K562 (cell line): ENCODE measurements around the gene PTGIS. TPM values are rescaled to one million over a fixed set of nuclear protein-coding genes. Genes with fewer than 3 reads are reported as not detected.

ENCODE experiments used
- ATAC-seq: fragments of 200-7000 bp; cut with Tn5 transposase; 3 replicates; pipeline ENCODE4 v1.9.1; 2020; ENCODE audit warnings: moderate library complexity
- BruUV-seq: library from RNA; stranded (reverse); fragments of 400-500 nt; replicated peaks from 2 replicates; lab custom pipeline; 2021; lab: Mats Ljungman, UMichigan
- CTCF ChIA-PET: fragments of 300-600 bp; formaldehyde crosslinking; extraction: SDS; loops from one replicate; lab custom pipeline; 2021; ENCODE audit warnings: low intra/inter-chr PET ratio; lab: Yijun Ruan, JAX
- POLR2A ChIA-PET: fragments of 300-600, 350-650 bp; sonication (Branson Sonifier 250); formaldehyde crosslinking; extraction: SDS; loops from one replicate; lab custom pipeline; 2021; ENCODE audit warnings: antibody characterized with exemption, inconsistent platforms; lab: Yijun Ruan, JAX
- DNase-seq, 4 experiments: peaks; one replicate each; pipeline versions ENCODE4 v3.0.0 to v3.0.0-alpha.2; 2011 to 2018; ENCODE audit warnings: low spot score in 3 of 4, mixed read lengths in 3 of 4; ENCODE audit errors: extremely low read depth in 1 of 4
- FAIRE-seq: peaks from 2 replicates; lab custom pipeline; 2011; peaks lifted over from hg19 to GRCh38; lab: Jason Lieb, UNC
- H2AFZ ChIP-seq: 2 replicates; pipeline ENCODE4 v1.6.0; 2011; ENCODE audit warnings: low read depth, low read length, control low read depth, inconsistent platforms
- H3K27ac ChIP-seq: fragments of 200-600 bp; 3 replicates; pipeline ENCODE4 v1.8.0; 2011; ENCODE audit warnings: low read depth, mild to moderate bottlenecking, control low read depth, inconsistent platforms, low read length, moderate library complexity, mixed read lengths; ENCODE audit errors: extremely low read depth
- H3K27me3 ChIP-seq, 2 experiments: fragments of 300-600 bp in 1 of 2; 2 replicates in 1 of 2; 3 replicates in 1 of 2; pipeline versions ENCODE4 v1.6.0 to v1.8.0; 2011; ENCODE audit warnings: inconsistent platforms in 2 of 2, low read length in 2 of 2, mild to moderate bottlenecking in 1 of 2, mixed read lengths in 1 of 2, moderate library complexity in 1 of 2; ENCODE audit not compliant: control insufficient read depth in 2 of 2, insufficient read depth in 2 of 2
- H3K36me3 ChIP-seq: fragments of 300-600 bp; 3 replicates; pipeline ENCODE4 v1.8.0; 2011; ENCODE audit warnings: mild to moderate bottlenecking, low read length, inconsistent platforms; ENCODE audit not compliant: control insufficient read depth, insufficient read depth
- H3K4me1 ChIP-seq, 2 experiments: fragments of 200-600 bp in 1 of 2; replicated peaks in 1 of 2; 2 replicates in 1 of 2; 3 replicates in 1 of 2; pipeline versions ENCODE4 v1.5.1 to v1.8.0; 2011; ENCODE audit warnings: inconsistent platforms in 2 of 2, low read length in 2 of 2, mild to moderate bottlenecking in 1 of 2, mixed read lengths in 1 of 2, moderate library complexity in 1 of 2; ENCODE audit not compliant: control insufficient read depth in 2 of 2, insufficient read depth in 2 of 2
- H3K4me2 ChIP-seq: 2 replicates; pipeline ENCODE4 v1.6.1; 2011; ENCODE audit warnings: low read length, control low read depth, inconsistent platforms, mixed read lengths; ENCODE audit not compliant: insufficient read depth
- H3K4me3 ChIP-seq: fragments of 200-600 bp; sonication (generic), shearing (Covaris generic); 2 replicates; pipeline ENCODE4 v1.5.1; 2016; ENCODE audit warnings: control low read depth, inconsistent platforms
- H3K79me2 ChIP-seq: fragments of 200-600 bp; 3 replicates; pipeline ENCODE4 v1.8.0; 2011; ENCODE audit warnings: low read length, inconsistent platforms; ENCODE audit not compliant: control insufficient read depth, insufficient read depth
- H3K9ac ChIP-seq, 2 experiments: 2 replicates each; pipeline versions ENCODE4 v1.6.0 to v1.6.1; 2011; ENCODE audit warnings: low read depth in 2 of 2, low read length in 2 of 2, control low read depth in 1 of 2, inconsistent platforms in 1 of 2, mild to moderate bottlenecking in 1 of 2, mixed read lengths in 1 of 2; ENCODE audit not compliant: insufficient read depth in 1 of 2
- H3K9me1 ChIP-seq: one replicate; pipeline ENCODE4 v1.6.0; 2011; ENCODE audit warnings: inconsistent platforms, mild to moderate bottlenecking, low read length, moderate library complexity; ENCODE audit not compliant: control insufficient read depth, insufficient read depth
- H3K9me3 ChIP-seq: replicated peaks from 2 replicates; pipeline ENCODE4 v1.5.1; 2011; ENCODE audit warnings: low read depth, low read length, inconsistent platforms; ENCODE audit not compliant: control insufficient read depth, insufficient read depth
- H4K20me1 ChIP-seq: replicated peaks from 2 replicates; pipeline ENCODE4 v1.6.1; 2011; ENCODE audit warnings: low read length, inconsistent platforms, mixed read lengths; ENCODE audit not compliant: control insufficient read depth, insufficient read depth
- ETV1 ChIP-seq: fragments of 450-650 bp; conservative IDR thresholded peaks from 2 replicates; pipeline ENCODE4 v1.6.1; 2016; ENCODE audit warnings: missing genetic modification characterization, control low read depth, low read depth, missing compliant biosample characterization
- MXI1 ChIP-seq: IDR thresholded peaks from 2 replicates; pipeline ENCODE4 v1.6.1; 2011; ENCODE audit warnings: low read depth, mild to moderate bottlenecking, improper control_type of control experiment, low read length
- NFYB ChIP-seq: IDR thresholded peaks from 2 replicates; pipeline ENCODE4 v1.6.1; 2011; ENCODE audit warnings: mild to moderate bottlenecking, moderate library complexity; ENCODE audit not compliant: insufficient read length; ENCODE audit errors: extremely low read depth
- SAFB ChIP-seq: fragments of 200-400 bp; formaldehyde crosslinking; IDR thresholded peaks from 2 replicates; pipeline ENCODE4 v1.6.1; 2017; ENCODE audit warnings: low read depth, low read length, borderline replicate concordance
- SOX6 ChIP-seq: fragments of 450-650 bp; IDR thresholded peaks from 2 replicates; pipeline ENCODE4 v1.6.1; 2014; ENCODE audit warnings: mild to moderate bottlenecking
- ZNF766 ChIP-seq: fragments of 200-800 bp; sonication (Bioruptor generic); conservative IDR thresholded peaks from 2 replicates; pipeline ENCODE4 v1.6.1; 2016; ENCODE audit warnings: missing genetic modification characterization, missing compliant biosample characterization
- WGBS: fragments of 100-300 bp; shearing (Covaris generic); methylation state at CpG from one replicate; pipeline ENCODE4 v1.1.6; 2016; ENCODE audit warnings: low coverage, mixed read lengths; ENCODE audit not compliant: insufficient coverage; ENCODE audit errors: missing lambda C conversion rate; 5-methylcytosine and 5-hydroxymethylcytosine counted together
- in situ Hi-C: fragments of 300-500 bp; cut with MboI; formaldehyde crosslinking; loops from 4 replicates; pipeline ENCODE4 v1.15.0; 2018; ENCODE audit warnings: inconsistent platforms, mixed read lengths
- intact Hi-C: fragments of 100-400 bp; cut with micrococcal nuclease; formaldehyde crosslinking; loops from 2 replicates; pipeline ENCODE4 v1.14.2; 2022
- polyA plus RNA-seq, 8 experiments: library from polyadenylated mRNA; depleted of rRNA in 4 of 8; stranded (reverse) in 5 of 8; unstranded in 3 of 8; fragments of >200 nt; fragmentation: Nextera tagmentation in 2 of 8; fragmentation: Illumina TruSeq in 1 of 8; extraction: Ambion mirVana in 2 of 8; extraction: Trizol in 1 of 8; gene quantifications; 2 replicates each; pipeline versions ENCODE4 v1.2.1 to v1.2.3, GENCODE V29; 2011 to 2014; ENCODE audit warnings: inconsistent platforms in 1 of 8, missing spikeins in 1 of 8
- total RNA-seq, 7 experiments: library from RNA; depleted of rRNA in 6 of 7; stranded (reverse); fragments of >200 nt in 6 of 7; fragmentation: Illumina TruSeq in 2 of 7; extraction: Trizol in 2 of 7; gene quantifications; 2 replicates each; pipeline versions ENCODE4 v1.2.1 to v1.2.3, GENCODE V29; 2011 to 2021; ENCODE audit warnings: low replicate concordance in 1 of 7
- TF ChIP-seq, protein P1 (sequence below): fragments of 250-450 bp; sonication (Bioruptor Pico); IDR thresholded peaks from 2 replicates; pipeline ENCODE4 v1.4.0; 2020; ENCODE audit warnings: mild to moderate bottlenecking, moderate library complexity
- TF ChIP-seq, protein P2 (sequence below): sonication (generic); formaldehyde crosslinking; IDR thresholded peaks from 2 replicates; pipeline ENCODE4 v1.8.1; 2023; ENCODE audit warnings: mild to moderate bottlenecking, missing genetic modification reagents

The PTGIS gene
- total and polyA plus RNA-seq, 9 of the 15 experiments (the other 6 are each of a cell fraction or from before 2014, with no cell fraction given): not detected

DNA sequence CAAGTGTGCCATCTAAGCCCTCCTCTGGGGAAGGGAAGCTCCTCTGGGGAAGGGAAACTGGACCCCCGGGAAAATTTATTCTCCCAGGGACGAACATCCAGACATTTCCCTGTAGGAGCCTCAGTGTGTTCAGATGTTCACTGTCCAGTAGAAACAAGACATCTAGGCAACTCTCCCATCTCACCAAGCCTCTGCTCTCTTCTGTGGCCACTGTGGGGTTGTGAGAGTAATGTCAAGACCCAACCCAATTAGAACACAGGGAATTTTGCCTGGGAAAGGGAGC lies 3.6 kb upstream of the PTGIS start (continued):
- TF ChIP-seq, protein P1, sequence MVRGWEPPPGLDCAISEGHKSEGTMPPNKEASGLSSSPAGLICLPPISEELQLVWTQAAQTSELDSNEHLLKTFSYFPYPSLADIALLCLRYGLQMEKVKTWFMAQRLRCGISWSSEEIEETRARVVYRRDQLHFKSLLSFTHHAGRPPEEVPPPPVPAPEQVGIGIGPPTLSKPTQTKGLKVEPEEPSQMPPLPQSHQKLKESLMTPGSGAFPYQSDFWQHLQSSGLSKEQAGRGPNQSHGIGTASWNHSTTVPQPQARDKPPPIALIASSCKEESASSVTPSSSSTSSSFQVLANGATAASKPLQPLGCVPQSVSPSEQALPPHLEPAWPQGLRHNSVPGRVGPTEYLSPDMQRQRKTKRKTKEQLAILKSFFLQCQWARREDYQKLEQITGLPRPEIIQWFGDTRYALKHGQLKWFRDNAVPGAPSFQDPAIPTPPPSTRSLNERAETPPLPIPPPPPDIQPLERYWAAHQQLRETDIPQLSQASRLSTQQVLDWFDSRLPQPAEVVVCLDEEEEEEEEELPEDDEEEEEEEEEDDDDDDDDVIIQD: no peak
- TF ChIP-seq SAFB: no peak
- no peak for TF ChIP-seq ETV1
- TF ChIP-seq, protein P2, sequence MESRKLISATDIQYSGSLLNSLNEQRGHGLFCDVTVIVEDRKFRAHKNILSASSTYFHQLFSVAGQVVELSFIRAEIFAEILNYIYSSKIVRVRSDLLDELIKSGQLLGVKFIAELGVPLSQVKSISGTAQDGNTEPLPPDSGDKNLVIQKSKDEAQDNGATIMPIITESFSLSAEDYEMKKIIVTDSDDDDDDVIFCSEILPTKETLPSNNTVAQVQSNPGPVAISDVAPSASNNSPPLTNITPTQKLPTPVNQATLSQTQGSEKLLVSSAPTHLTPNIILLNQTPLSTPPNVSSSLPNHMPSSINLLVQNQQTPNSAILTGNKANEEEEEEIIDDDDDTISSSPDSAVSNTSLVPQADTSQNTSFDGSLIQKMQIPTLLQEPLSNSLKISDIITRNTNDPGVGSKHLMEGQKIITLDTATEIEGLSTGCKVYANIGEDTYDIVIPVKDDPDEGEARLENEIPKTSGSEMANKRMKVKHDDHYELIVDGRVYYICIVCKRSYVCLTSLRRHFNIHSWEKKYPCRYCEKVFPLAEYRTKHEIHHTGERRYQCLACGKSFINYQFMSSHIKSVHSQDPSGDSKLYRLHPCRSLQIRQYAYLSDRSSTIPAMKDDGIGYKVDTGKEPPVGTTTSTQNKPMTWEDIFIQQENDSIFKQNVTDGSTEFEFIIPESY: no peak
- no peak for TF ChIP-seq NFYB
- TF ChIP-seq SOX6: no peak

DNA sequence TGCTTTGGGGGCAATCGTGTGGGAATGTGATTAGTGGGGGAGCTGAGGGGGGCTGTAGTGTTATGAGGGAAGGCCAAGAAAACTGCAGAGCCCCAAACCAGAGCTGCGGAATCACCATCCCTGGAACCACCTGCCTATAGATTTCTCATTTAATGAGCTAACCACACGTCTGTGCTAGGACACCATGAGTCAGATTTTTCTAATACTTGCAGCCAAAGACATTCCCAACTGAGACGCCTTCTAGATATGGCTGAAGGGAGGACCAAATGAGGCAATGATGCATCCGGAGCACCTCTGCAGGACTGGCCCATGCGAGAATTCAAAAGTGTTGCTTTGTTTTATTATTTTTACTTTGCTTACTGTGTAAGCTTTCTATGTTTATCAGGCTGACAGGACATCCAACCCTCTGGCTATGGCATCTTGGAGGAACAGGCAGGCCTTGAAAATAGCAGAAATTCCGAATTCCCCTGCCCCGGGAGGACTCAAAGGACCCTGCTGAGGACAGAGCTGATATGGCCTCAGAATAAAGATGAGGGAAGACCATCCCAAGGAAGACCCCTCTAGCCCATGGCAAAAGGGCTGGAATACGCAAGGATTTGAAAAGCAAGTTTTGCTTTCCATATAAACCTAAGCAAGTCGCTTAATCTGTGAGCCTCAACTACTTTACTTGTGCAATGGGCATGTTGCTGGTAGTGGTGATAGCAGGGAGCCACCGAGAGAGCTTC lies 3.1 kb upstream of the PTGIS start:
- Histone ChIP-seq H3K27ac (no peak overlapping the region), H3K79me2 (no peaks in the 10 kb centered on the region), H3K9me3 (no peaks in the 10 kb centered on the region), H3K4me3 (no peak overlapping the region), H3K9me1 (no peaks in the 10 kb centered on the region), H3K27me3 (peaks cover 45 to 74% of the 10 kb centered on the region in 2 experiments), H3K9ac (no peak overlapping the region), H3K36me3 (no peaks in the 10 kb centered on the region), H4K20me1 (peaks cover 10% of the 10 kb centered on the region; the same call in 1 of the 2 replicates), H3K4me1 (peaks cover 0 to 6% of the 10 kb centered on the region in 2 experiments; a peak in 2 of 5 replicates), H3K4me2 (no peak overlapping the region), H2AFZ (no peak overlapping the region)
- intact Hi-C loops (no loop called here), in situ Hi-C loops (no loop called here)
- no peak for ATAC-seq
- FAIRE-seq: no peak
- WGBS: 4% methylated on average over 10 of the region's 11 CpGs
- BruUV-seq: no TSS peak
- DNase-seq: no peak
- CTCF ChIA-PET: no interaction called here
- TF ChIP-seq ZNF766 (CRISPR knock-in tag) (no peak), MXI1 (no peak)
- POLR2A ChIA-PET: interaction anchor here (1.4 to 1.9 kb wide), 2 partner anchors 10 kb away, joined by 4 to 7 read pairs; no protein-coding TSS in a partner anchor
